HL-60 (cell line): ENCODE data around the gene ZEB1.

Experiments
- DNase-seq, 2 experiments: peaks; one replicate each; pipeline ENCODE4 v3.0.0-alpha.2; 2010 to 2020; ENCODE audit warnings: low read depth in 1 of 2, low spot score in 1 of 2
- H3K27ac ChIP-seq: fragments of 250-450 bp; sonication (Bioruptor Pico); replicated peaks from 2 replicates; pipeline ENCODE4 v1.5.1; 2020; ENCODE audit warnings: mild to moderate bottlenecking, moderate library complexity
- H3K27me3 ChIP-seq: fragments of 250-450 bp; sonication (Bioruptor Pico); 2 replicates; pipeline ENCODE4 v1.5.1; 2021; ENCODE audit warnings: mild to moderate bottlenecking, moderate library complexity; ENCODE audit not compliant: insufficient read depth, poor library complexity, severe bottlenecking
- H3K4me3 ChIP-seq: replicated peaks from 2 replicates; pipeline ENCODE4 v1.5.1; 2011; ENCODE audit warnings: mild to moderate bottlenecking, control low read depth, low read length; ENCODE audit not compliant: insufficient read depth
- GABPA ChIP-seq: IDR thresholded peaks from 2 replicates; pipeline ENCODE4 v1.6.1; 2012; ENCODE audit warnings: low read depth
- POLR2AphosphoS5 ChIP-seq: IDR thresholded peaks from 2 replicates; pipeline ENCODE4 v1.6.1; 2012; ENCODE audit warnings: low read depth
- SPI1 ChIP-seq: IDR thresholded peaks from 2 replicates; pipeline ENCODE4 v1.6.1; 2012; ENCODE audit warnings: low read depth, mild to moderate bottlenecking, borderline replicate concordance
- TF ChIP-seq, protein P1 (sequence below): IDR thresholded peaks from 2 replicates; pipeline ENCODE4 v1.6.1; 2012; ENCODE audit warnings: low read depth; ENCODE audit not compliant: insufficient replicate concordance
- TF ChIP-seq, protein P2 (sequence below): IDR thresholded peaks from one replicate; pipeline ENCODE4 v1.5.1; 2011; ENCODE audit warnings: low read length, control low read depth, inconsistent platforms; ENCODE audit not compliant: insufficient read depth

ZEB1 gene

DNA sequence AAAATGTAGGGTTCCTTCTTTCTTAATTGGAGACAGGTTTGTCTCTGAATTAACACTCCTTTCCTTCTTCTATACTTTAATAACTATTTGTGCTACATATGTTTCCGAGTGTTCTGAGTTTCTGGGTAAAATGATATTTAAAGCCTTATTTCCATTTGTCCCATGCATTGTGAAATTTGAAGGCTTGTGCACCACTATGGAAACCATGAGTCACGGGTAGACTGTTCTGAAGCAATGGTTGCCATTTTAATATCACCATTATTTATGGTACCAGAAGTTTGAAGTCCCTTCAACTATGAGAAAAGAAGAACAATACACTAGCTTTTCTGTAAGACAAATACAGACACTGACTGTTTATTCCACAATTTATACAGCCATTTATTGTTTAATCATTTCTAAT is 44.7 kb upstream of the ZEB1 start:
- DNase-seq: peak in 1 of 2 experiments; percentile 28
- TF ChIP-seq, protein P1, sequence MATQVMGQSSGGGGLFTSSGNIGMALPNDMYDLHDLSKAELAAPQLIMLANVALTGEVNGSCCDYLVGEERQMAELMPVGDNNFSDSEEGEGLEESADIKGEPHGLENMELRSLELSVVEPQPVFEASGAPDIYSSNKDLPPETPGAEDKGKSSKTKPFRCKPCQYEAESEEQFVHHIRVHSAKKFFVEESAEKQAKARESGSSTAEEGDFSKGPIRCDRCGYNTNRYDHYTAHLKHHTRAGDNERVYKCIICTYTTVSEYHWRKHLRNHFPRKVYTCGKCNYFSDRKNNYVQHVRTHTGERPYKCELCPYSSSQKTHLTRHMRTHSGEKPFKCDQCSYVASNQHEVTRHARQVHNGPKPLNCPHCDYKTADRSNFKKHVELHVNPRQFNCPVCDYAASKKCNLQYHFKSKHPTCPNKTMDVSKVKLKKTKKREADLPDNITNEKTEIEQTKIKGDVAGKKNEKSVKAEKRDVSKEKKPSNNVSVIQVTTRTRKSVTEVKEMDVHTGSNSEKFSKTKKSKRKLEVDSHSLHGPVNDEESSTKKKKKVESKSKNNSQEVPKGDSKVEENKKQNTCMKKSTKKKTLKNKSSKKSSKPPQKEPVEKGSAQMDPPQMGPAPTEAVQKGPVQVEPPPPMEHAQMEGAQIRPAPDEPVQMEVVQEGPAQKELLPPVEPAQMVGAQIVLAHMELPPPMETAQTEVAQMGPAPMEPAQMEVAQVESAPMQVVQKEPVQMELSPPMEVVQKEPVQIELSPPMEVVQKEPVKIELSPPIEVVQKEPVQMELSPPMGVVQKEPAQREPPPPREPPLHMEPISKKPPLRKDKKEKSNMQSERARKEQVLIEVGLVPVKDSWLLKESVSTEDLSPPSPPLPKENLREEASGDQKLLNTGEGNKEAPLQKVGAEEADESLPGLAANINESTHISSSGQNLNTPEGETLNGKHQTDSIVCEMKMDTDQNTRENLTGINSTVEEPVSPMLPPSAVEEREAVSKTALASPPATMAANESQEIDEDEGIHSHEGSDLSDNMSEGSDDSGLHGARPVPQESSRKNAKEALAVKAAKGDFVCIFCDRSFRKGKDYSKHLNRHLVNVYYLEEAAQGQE: no peak
- TF ChIP-seq, protein P2, sequence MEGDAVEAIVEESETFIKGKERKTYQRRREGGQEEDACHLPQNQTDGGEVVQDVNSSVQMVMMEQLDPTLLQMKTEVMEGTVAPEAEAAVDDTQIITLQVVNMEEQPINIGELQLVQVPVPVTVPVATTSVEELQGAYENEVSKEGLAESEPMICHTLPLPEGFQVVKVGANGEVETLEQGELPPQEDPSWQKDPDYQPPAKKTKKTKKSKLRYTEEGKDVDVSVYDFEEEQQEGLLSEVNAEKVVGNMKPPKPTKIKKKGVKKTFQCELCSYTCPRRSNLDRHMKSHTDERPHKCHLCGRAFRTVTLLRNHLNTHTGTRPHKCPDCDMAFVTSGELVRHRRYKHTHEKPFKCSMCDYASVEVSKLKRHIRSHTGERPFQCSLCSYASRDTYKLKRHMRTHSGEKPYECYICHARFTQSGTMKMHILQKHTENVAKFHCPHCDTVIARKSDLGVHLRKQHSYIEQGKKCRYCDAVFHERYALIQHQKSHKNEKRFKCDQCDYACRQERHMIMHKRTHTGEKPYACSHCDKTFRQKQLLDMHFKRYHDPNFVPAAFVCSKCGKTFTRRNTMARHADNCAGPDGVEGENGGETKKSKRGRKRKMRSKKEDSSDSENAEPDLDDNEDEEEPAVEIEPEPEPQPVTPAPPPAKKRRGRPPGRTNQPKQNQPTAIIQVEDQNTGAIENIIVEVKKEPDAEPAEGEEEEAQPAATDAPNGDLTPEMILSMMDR: no peak
- TF ChIP-seq GABPA (no peak), POLR2AphosphoS5 (no peak), SPI1 (no peak)
- H3K4me3 ChIP-seq: no peak overlapping the region
- no peak overlapping the region for H3K27ac ChIP-seq
- no peaks in the 10 kb centered on the region for H3K27me3 ChIP-seq

DNA sequence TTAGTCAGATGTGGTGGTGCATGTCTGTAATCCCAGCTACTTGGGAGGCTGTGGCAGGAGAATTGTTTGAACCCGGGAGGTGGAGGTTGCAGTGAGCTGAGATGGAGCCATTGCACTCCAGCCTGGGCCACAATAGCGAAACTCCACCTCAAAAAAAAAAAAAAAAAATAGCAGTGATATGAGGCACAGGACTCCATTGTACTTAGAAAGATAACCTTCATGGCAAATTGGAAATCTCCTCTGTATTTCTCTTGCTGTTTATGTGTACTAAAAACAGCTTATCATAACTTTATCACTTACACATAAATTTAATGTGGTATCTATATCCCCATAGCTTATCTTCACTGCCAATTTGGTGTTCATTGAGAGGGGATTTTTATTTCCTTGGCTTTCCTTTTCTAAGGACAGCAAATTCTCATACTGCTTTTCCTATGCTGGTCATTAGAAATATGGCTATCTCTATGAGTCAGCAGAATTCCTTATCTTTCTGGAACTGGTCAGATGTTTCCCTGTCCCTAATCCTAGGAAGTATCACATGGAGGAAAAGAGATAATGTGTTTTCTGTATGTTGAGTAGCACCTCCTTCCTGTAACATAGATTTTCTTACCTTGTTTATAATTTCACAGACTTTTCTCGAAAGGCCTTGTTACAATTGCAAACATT is 40.6 kb upstream of the ZEB1 start:
- Histone ChIP-seq H3K4me3 (no peak overlapping the region), H3K27me3 (no peaks in the 10 kb centered on the region), H3K27ac (no peak overlapping the region)
- DNase-seq: no peak
- TF ChIP-seq, protein P1: no peak
- TF ChIP-seq SPI1: no peak
- no peak for TF ChIP-seq POLR2AphosphoS5
- TF ChIP-seq GABPA: no peak
- TF ChIP-seq, protein P2: no peak

DNA sequence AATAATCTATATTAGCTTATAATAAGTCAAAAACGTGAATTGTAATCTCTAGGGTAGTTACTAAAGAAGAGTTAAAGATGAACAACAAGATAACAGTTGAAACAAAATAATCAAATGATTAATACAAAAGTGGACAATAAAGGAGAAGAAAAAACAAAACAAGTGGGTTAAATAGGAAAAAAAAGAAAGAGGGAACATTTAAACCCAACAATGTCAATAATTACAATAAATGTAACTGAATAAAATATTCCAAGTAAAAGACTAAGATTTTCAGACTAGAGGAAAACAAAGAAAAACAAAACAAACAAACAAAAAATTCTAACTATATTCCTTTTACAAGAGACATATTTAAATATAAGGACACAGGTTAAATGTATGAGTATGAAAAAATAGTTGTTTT is 38.0 kb upstream of the ZEB1 start:
- Histone ChIP-seq H3K27me3 (no peaks in the 10 kb centered on the region), H3K27ac (no peak overlapping the region), H3K4me3 (no peak overlapping the region)
- TF ChIP-seq SPI1 (no peak), GABPA (no peak), POLR2AphosphoS5 (no peak)
- TF ChIP-seq, protein P2: no peak
- TF ChIP-seq, protein P1: no peak
- DNase-seq: no peak
